PC-9 (cell line): ENCODE results near the gene PCDHB2. TPM values are rescaled to one million over a fixed set of nuclear protein-coding genes. Genes with fewer than 3 reads are reported as not detected.
"Not testable (repeated sequence)": the region's sequence is repeated elsewhere in the genome, so short reads cannot be mapped to it uniquely, and the experiment has no call there.

ENCODE experiments used
- BruUV-seq: library from RNA; stranded (reverse); fragments of 400-500 nt; replicated peaks from 2 replicates; lab custom pipeline; 2021; lab: Mats Ljungman, UMichigan
- CTCF ChIA-PET: fragments of 300-600 bp; sonication (Branson Sonifier 250); formaldehyde crosslinking; loops from one replicate; lab custom pipeline; 2022; ENCODE audit warnings: antibody characterized with exemption; lab: Charles Lee
- POLR2A ChIA-PET: fragments of 300-600 bp; sonication (Branson Sonifier 250); formaldehyde crosslinking; loops from one replicate; lab custom pipeline; 2022; ENCODE audit warnings: antibody characterized with exemption; ENCODE audit not compliant: unreplicated experiment; lab: Charles Lee
- DNase-seq, 2 experiments: peaks; one replicate each; pipeline versions ENCODE4 v3.0.0 to v3.0.0-alpha.2; 2015 to 2022; ENCODE audit warnings: mixed read lengths in 1 of 2
- H2AFZ ChIP-seq: fragments of 200-600 bp; sonication (generic); 2 replicates; pipeline ENCODE4 v1.8.1; 2017; ENCODE audit warnings: antibody characterized with exemption
- H3F3A ChIP-seq: fragments of 200-600 bp; sonication (generic); 2 replicates; pipeline ENCODE4 v1.8.1; 2017; ENCODE audit warnings: antibody characterized with exemption, mild to moderate bottlenecking, low read depth; ENCODE audit not compliant: insufficient read depth
- H3K27ac ChIP-seq: fragments of 200-600 bp; sonication (generic); 2 replicates; pipeline ENCODE4 v1.6.1; 2016; ENCODE audit warnings: mixed run types
- H3K27me3 ChIP-seq: fragments of 200-600 bp; sonication (generic); 2 replicates; pipeline ENCODE4 v1.6.1; 2016; ENCODE audit warnings: low read depth, mixed run types; ENCODE audit not compliant: insufficient read depth
- H3K36me3 ChIP-seq: fragments of 200-600 bp; sonication (generic); 2 replicates; pipeline ENCODE4 v1.6.1; 2016; ENCODE audit warnings: low read depth, mixed run types
- H3K4me1 ChIP-seq: fragments of 200-600 bp; sonication (generic); replicated peaks from 2 replicates; pipeline ENCODE4 v1.6.1; 2016; ENCODE audit warnings: mixed run types; ENCODE audit not compliant: insufficient read depth
- H3K4me2 ChIP-seq: fragments of 200-600 bp; sonication (generic); 2 replicates; pipeline ENCODE4 v1.6.1; 2017; ENCODE audit warnings: mixed run types
- H3K4me3 ChIP-seq: fragments of 200-600 bp; sonication (generic); 2 replicates; pipeline ENCODE4 v1.6.1; 2016; ENCODE audit warnings: mixed run types
- H3K79me2 ChIP-seq: fragments of 200-600 bp; sonication (generic); 2 replicates; pipeline ENCODE4 v1.6.1; 2017; ENCODE audit warnings: low read depth, mixed run types
- H3K9me2 ChIP-seq: fragments of 200-600 bp; sonication (generic); 2 replicates; pipeline ENCODE4 v1.8.1; 2017; ENCODE audit warnings: mild to moderate bottlenecking; ENCODE audit not compliant: insufficient read depth
- H3K9me3 ChIP-seq: fragments of 200-600 bp; sonication (generic); 2 replicates; pipeline ENCODE4 v1.8.1; 2016; ENCODE audit warnings: low read depth; ENCODE audit not compliant: insufficient read depth
- H4K20me1 ChIP-seq: fragments of 200-600 bp; sonication (generic); 2 replicates; pipeline ENCODE4 v1.8.1; 2017; ENCODE audit not compliant: insufficient read depth
- CTCF ChIP-seq: fragments of 200-600 bp; sonication (generic); conservative IDR thresholded peaks from 2 replicates; pipeline ENCODE4 v1.6.1; 2017; ENCODE audit warnings: mixed run types, antibody characterized with exemption, mild to moderate bottlenecking, moderate library complexity
- EZH2 ChIP-seq: fragments of 200-600 bp; sonication (generic); IDR thresholded peaks from 2 replicates; pipeline ENCODE4 v1.8.0; 2017; ENCODE audit warnings: antibody characterized with exemption, low read depth
- intact Hi-C: fragments of 100-400 bp; cut with micrococcal nuclease; formaldehyde crosslinking; loops from one replicate; pipeline ENCODE4 v1.10.0; 2022; ENCODE audit not compliant: unreplicated experiment
- total RNA-seq: library from RNA; stranded (reverse); gene quantifications from 2 replicates; pipeline ENCODE4 v1.2.3, GENCODE V29; 2021

PCDHB2 gene
- total RNA-seq, 1 experiment from 2014 or later = 4.0 TPM

DNA sequence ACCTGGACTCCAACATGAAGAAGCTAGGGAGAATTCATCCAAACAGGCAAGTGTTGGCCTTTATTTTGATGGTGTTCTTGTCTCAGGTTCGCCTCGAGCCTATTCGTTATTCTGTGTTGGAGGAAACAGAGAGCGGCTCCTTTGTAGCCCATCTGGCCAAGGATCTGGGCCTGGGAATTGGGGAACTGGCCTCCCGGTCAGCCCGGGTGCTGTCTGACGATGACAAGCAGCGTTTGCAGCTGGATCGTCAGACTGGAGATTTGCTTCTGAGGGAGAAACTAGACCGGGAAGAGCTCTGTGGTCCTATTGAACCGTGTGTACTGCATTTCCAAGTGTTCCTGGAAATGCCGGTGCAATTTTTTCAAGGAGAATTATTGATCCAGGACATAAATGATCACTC, 27.6 kb downstream of the PCDHB2 start:
- Histone ChIP-seq H3K4me3 (no peak overlapping the region), H2AFZ (peak overlapping the region; percentile 39; the same call in 1 of the 2 replicates), H3K27ac (no peak overlapping the region), H3K36me3 (no peaks in the 10 kb centered on the region), H3K4me1 (no peaks in the 10 kb centered on the region), H3K27me3 (no peaks in the 10 kb centered on the region), H4K20me1 (no peaks in the 10 kb centered on the region), H3K9me2 (no peaks in the 10 kb centered on the region), H3K79me2 (no peaks in the 10 kb centered on the region), H3K9me3 (no peaks in the 10 kb centered on the region), H3K4me2 (no peak overlapping the region), H3F3A (no peaks in the 10 kb centered on the region)
- DNase-seq = no peak
- ChIA-PET CTCF (no interaction called here), POLR2A (interaction anchor here (0.6 kb wide), 1 partner anchor 75 kb away, joined by 6 read pairs; no protein-coding TSS in a partner anchor)
- no TSS peak for BruUV-seq
- intact Hi-C loops = no loop called here
- TF ChIP-seq EZH2 = no peak
- TF ChIP-seq CTCF = no peak

GRCh38 chr5:141123396-141124135, 29.2 kb downstream of the PCDHB2 start:
- POLR2A ChIA-PET, DNase-seq, H3K4me2 ChIP-seq, H3K27me3 ChIP-seq, H3K9me2 ChIP-seq, H4K20me1 ChIP-seq, H3K27ac ChIP-seq, H3F3A ChIP-seq, H3K9me3 ChIP-seq, H3K4me1 ChIP-seq, CTCF ChIA-PET, intact Hi-C loops, BruUV-seq, H2AFZ ChIP-seq, H3K79me2 ChIP-seq, H3K36me3 ChIP-seq, H3K4me3 ChIP-seq: not testable (repeated sequence)

- H3K27ac ChIP-seq = no peak overlapping the region
- no peak for DNase-seq
- ChIA-PET POLR2A (no interaction called here), CTCF (no interaction called here)
- no peaks in the 10 kb centered on the region for H3K27me3 ChIP-seq
- no peaks in the 10 kb centered on the region for H3K9me3 ChIP-seq
- no peaks in the 10 kb centered on the region for H4K20me1 ChIP-seq
- BruUV-seq = no TSS peak
- no peaks in the 10 kb centered on the region for H3K36me3 ChIP-seq
- H2AFZ ChIP-seq = no peak overlapping the region
- no peaks in the 10 kb centered on the region for H3F3A ChIP-seq
- H3K4me2 ChIP-seq = no peak overlapping the region
- no peaks in the 10 kb centered on the region for H3K79me2 ChIP-seq
- no peak overlapping the region for H3K4me3 ChIP-seq
- intact Hi-C loops = no loop called here
- TF ChIP-seq CTCF (no peak), EZH2 (no peak)
- H3K9me2 ChIP-seq = no peaks in the 10 kb centered on the region
- no peaks in the 10 kb centered on the region for H3K4me1 ChIP-seq
These were observed 32.9 kb downstream of the PCDHB2 start for GRCh38 chr5:141127305-141127704.
